ENCODE results near the gene MED9. TPM values are rescaled to one million over a fixed set of nuclear protein-coding genes. Genes with fewer than 3 reads are reported as not detected.

MED9 gene
- total and polyA plus RNA-seq, 2 donors (not counting 3 experiments of a cell fraction or from before 2014, with no cell fraction given) = 15.1 to 18.2 TPM

- no peak for FAIRE-seq
- H3K4me1 ChIP-seq (ENCODE audit: control insufficient read depth, extremely low read depth, insufficient read depth, low read length) = no peaks in the 10 kb centered on the region
- no peak overlapping the region for H3K27ac ChIP-seq (ENCODE audit: insufficient read depth, low read depth, low read length)
- H2AFZ ChIP-seq (ENCODE audit: low read depth, low read length) = no peak overlapping the region
- no TSS peak for BruUV-seq (replicated peaks)
- no peaks in the 10 kb centered on the region for H4K20me1 ChIP-seq (replicated peaks; ENCODE audit: control insufficient read depth, extremely low read depth, insufficient read depth, low read length)
- H3K79me2 ChIP-seq (ENCODE audit: control insufficient read depth, insufficient read depth, low read length) = no peaks in the 10 kb centered on the region
- H3K36me3 ChIP-seq (ENCODE audit: control insufficient read depth in 2 of 2, extremely low read depth in 1 of 2, insufficient read depth in 2 of 2, low read length in 2 of 2) = no peaks in the 10 kb centered on the region
- dilution Hi-C loops (cut with MboI; ENCODE audit: extremely low pct_ligation_motif_present, low sequenced_read_pairs) = no loop called here
- no peaks in the 10 kb centered on the region for H3K9me1 ChIP-seq (replicated peaks; ENCODE audit: control insufficient read depth, extremely low read depth, insufficient read depth, low read length)
- intact Hi-C loops (cut with micrococcal nuclease) = no loop called here
- H3K9ac ChIP-seq (replicated peaks; ENCODE audit: extremely low read depth, insufficient read depth, low read length) = no peak overlapping the region
- ChIA-PET CTCF (interaction anchor here (0.6 to 1.3 kb wide), 4 partner anchors 14 to 90 kb away, joined by 3 to 4 read pairs (median 3); no protein-coding TSS in a partner anchor), POLR2A (no interaction called here)
- H3K9me3 ChIP-seq (replicated peaks; ENCODE audit: control insufficient read depth, insufficient read depth, low read length) = no peaks in the 10 kb centered on the region
- H3K4me2 ChIP-seq (ENCODE audit: insufficient read depth, low read length) = no peak overlapping the region
- H3K4me3 ChIP-seq (replicated peaks in 1 of 3; ENCODE audit: insufficient read depth in 1 of 3, low read depth in 1 of 3, low read length in 3 of 3) = no peak overlapping the region
- H3K27me3 ChIP-seq (ENCODE audit: control insufficient read depth in 2 of 2, insufficient read depth in 2 of 2, low read length in 2 of 2) = no peaks in the 10 kb centered on the region
- no peak for DNase-seq (ENCODE audit: low read depth, low spot score)
- no peak for TF ChIP-seq EZH2 (IDR thresholded peaks at IDR 0.05; ENCODE audit: borderline replicate concordance, low read depth, low read length, severe bottlenecking)
- TF ChIP-seq GATA2 (IDR thresholded peaks at IDR 0.05; ENCODE audit: insufficient read depth, insufficient read length, low read depth, low read length) = no peak
- TF ChIP-seq POLR2AphosphoS5 (IDR thresholded peaks at IDR 0.05; ENCODE audit: insufficient read depth, low read depth, low read length) = no peak
- no peak for TF ChIP-seq FOS (IDR thresholded peaks at IDR 0.05; ENCODE audit: borderline replicate concordance, insufficient read depth, low read length)
Measured at GRCh38 chr17:17523001-17523730, 46.4 kb downstream of the MED9 start.

- Histone ChIP-seq H3K9ac (replicated peaks; ENCODE audit: extremely low read depth, insufficient read depth, low read length) (no peak overlapping the region), H2AFZ (ENCODE audit: low read depth, low read length) (no peak overlapping the region), H3K9me3 (replicated peaks; ENCODE audit: control insufficient read depth, insufficient read depth, low read length) (no peaks in the 10 kb centered on the region), H3K27me3 (ENCODE audit: control insufficient read depth in 2 of 2, insufficient read depth in 2 of 2, low read length in 2 of 2) (no peaks in the 10 kb centered on the region), H3K4me1 (ENCODE audit: control insufficient read depth, extremely low read depth, insufficient read depth, low read length) (no peaks in the 10 kb centered on the region), H3K27ac (ENCODE audit: insufficient read depth, low read depth, low read length) (no peak overlapping the region), H3K4me2 (ENCODE audit: insufficient read depth, low read length) (no peak overlapping the region), H3K79me2 (ENCODE audit: control insufficient read depth, insufficient read depth, low read length) (no peaks in the 10 kb centered on the region), H3K9me1 (replicated peaks; ENCODE audit: control insufficient read depth, extremely low read depth, insufficient read depth, low read length) (no peaks in the 10 kb centered on the region), H3K4me3 (replicated peaks in 1 of 3; ENCODE audit: insufficient read depth in 1 of 3, low read depth in 1 of 3, low read length in 3 of 3) (no peak overlapping the region), H3K36me3 (ENCODE audit: control insufficient read depth in 2 of 2, extremely low read depth in 1 of 2, insufficient read depth in 2 of 2, low read length in 2 of 2) (no peaks in the 10 kb centered on the region), H4K20me1 (replicated peaks; ENCODE audit: control insufficient read depth, extremely low read depth, insufficient read depth, low read length) (no peaks in the 10 kb centered on the region)
- ChIA-PET CTCF (interaction anchor here (1.2 to 2.3 kb wide), 4 partner anchors 13 to 45 kb away, joined by 3 to 7 read pairs (median 4); no protein-coding TSS in a partner anchor), POLR2A (no interaction called here)
- no peak for FAIRE-seq
- no TSS peak for BruUV-seq (replicated peaks)
- intact Hi-C loops (cut with micrococcal nuclease) (no loop called here), dilution Hi-C loops (cut with MboI; ENCODE audit: extremely low pct_ligation_motif_present, low sequenced_read_pairs) (no loop called here)
- no peak for DNase-seq (ENCODE audit: low read depth, low spot score)
- TF ChIP-seq MAX (IDR thresholded peaks at IDR 0.05; ENCODE audit: insufficient read depth, insufficient read length) (no peak), GATA2 (IDR thresholded peaks at IDR 0.05; ENCODE audit: insufficient read depth, insufficient read length, low read depth, low read length) (no peak), CTCF (IDR thresholded peaks at IDR 0.05; ENCODE audit: extremely low read depth in 1 of 2, insufficient read depth in 1 of 2, low read depth in 1 of 2, low read length in 2 of 2) (no peak), FOS (IDR thresholded peaks at IDR 0.05; ENCODE audit: borderline replicate concordance, insufficient read depth, low read length) (no peak), MYC (IDR thresholded peaks at IDR 0.05; ENCODE audit: low read depth, low read length) (no peak), JUN (IDR thresholded peaks at IDR 0.05; ENCODE audit: borderline replicate concordance, insufficient read depth, insufficient read length, low read depth) (no peak), POLR2AphosphoS5 (IDR thresholded peaks at IDR 0.05; ENCODE audit: insufficient read depth, low read depth, low read length) (no peak), EZH2 (IDR thresholded peaks at IDR 0.05; ENCODE audit: borderline replicate concordance, low read depth, low read length, severe bottlenecking) (no peak)
Measured at GRCh38 chr17:17523731-17524490, 47.1 kb downstream of the MED9 start.

Data from endothelial cell of umbilical vein (primary cell).